SJCRH30 (cell line): Measurements from ENCODE around the gene RGL3. TPM values are rescaled to one million over a fixed set of nuclear protein-coding genes. Genes with fewer than 3 reads are reported as not detected.
"Not testable (repeated sequence)": the region's sequence is repeated elsewhere in the genome, so short reads cannot be mapped to it uniquely, and the experiment has no call there.

Source experiments
- DNase-seq, 2 experiments: peaks; one replicate each; pipeline ENCODE4 v3.0.0-alpha.2; 2015 to 2020
- H3K27ac ChIP-seq: fragments of 250-450 bp; sonication (Bioruptor Pico); 2 replicates; pipeline ENCODE4 v1.5.1; 2020; ENCODE audit warnings: mild to moderate bottlenecking, moderate library complexity
- H3K27me3 ChIP-seq: fragments of 250-450 bp; sonication (Bioruptor Pico); 2 replicates; pipeline ENCODE4 v1.5.1; 2020; ENCODE audit warnings: mild to moderate bottlenecking, moderate library complexity
- H3K36me3 ChIP-seq: fragments of 250-450 bp; sonication (Bioruptor Pico); 2 replicates; pipeline ENCODE4 v1.5.1; 2020; ENCODE audit warnings: mild to moderate bottlenecking, moderate library complexity
- H3K4me1 ChIP-seq: fragments of 250-450 bp; sonication (Bioruptor Pico); 2 replicates; pipeline ENCODE4 v1.5.1; 2020; ENCODE audit warnings: mild to moderate bottlenecking, moderate library complexity
- H3K4me3 ChIP-seq: fragments of 250-450 bp; sonication (Bioruptor Pico); 2 replicates; pipeline ENCODE4 v1.5.1; 2020; ENCODE audit warnings: mild to moderate bottlenecking, moderate library complexity
- H3K9me3 ChIP-seq: fragments of 250-450 bp; sonication (Bioruptor Pico); replicated peaks from 2 replicates; pipeline ENCODE4 v1.5.1; 2020; ENCODE audit warnings: mild to moderate bottlenecking, moderate library complexity
- total RNA-seq: library from RNA; depleted of rRNA; stranded (reverse); fragments of >200 nt; shearing (Covaris generic); gene quantifications from 2 replicates; pipeline ENCODE4 v1.2.3, GENCODE V29; 2014; rRNA removed

RGL3 gene
- total RNA-seq, 1 experiment from 2014 or later, result not detected

- Histone ChIP-seq H3K36me3 (no peaks in the 10 kb centered on the region), H3K27ac (no peak within 1 kb of the TSS), H3K27me3 (no peaks in the 10 kb centered on the region; the same call in 1 of the 2 replicates), H3K4me1 (no peaks in the 10 kb centered on the region), H3K9me3 (no peaks in the 10 kb centered on the region), H3K4me3 (no peak within 1 kb of the TSS)
- peak; percentile 60 to 63 for DNase-seq
These were observed 63.7 kb downstream of the RGL3 start, which contains the start of gene PLPPR2 for GRCh38 chr19:11355160-11356073. PLPPR2 (plus strand) TSS chr19:11355432; CDS start chr19:11357674, 2,242 bp downstream.

GRCh38 chr19:11354102-11354501 is 65.0 kb downstream of the RGL3 start:
- H3K27me3 ChIP-seq, DNase-seq, H3K36me3 ChIP-seq, H3K9me3 ChIP-seq, H3K4me3 ChIP-seq, H3K27ac ChIP-seq, H3K4me1 ChIP-seq: not testable (repeated sequence)

- no peak for DNase-seq
- Histone ChIP-seq H3K27me3 (no peaks in the 10 kb centered on the region), H3K4me1 (peaks cover 6% of the 10 kb centered on the region), H3K4me3 (no peak overlapping the region), H3K9me3 (no peaks in the 10 kb centered on the region), H3K27ac (no peak overlapping the region), H3K36me3 (no peaks in the 10 kb centered on the region)
These were observed 69.9 kb downstream of the RGL3 start for GRCh38 chr19:11349171-11349570.

GRCh38 chr19:11347546-11348039 is 71.5 kb downstream of the RGL3 start:
- H3K9me3 ChIP-seq, result no peaks in the 10 kb centered on the region
- no peak overlapping the region for H3K4me3 ChIP-seq
- H3K36me3 ChIP-seq, result no peaks in the 10 kb centered on the region
- H3K4me1 ChIP-seq, result peaks cover 8% of the 10 kb centered on the region
- no peaks in the 10 kb centered on the region for H3K27me3 ChIP-seq
- no peak overlapping the region for H3K27ac ChIP-seq
- no peak for DNase-seq

GRCh38 chr19:11346104-11346940 is 72.8 kb downstream of the RGL3 start, which contains the start of the genes CCDC159 and TMEM205:
CCDC159 (plus strand) TSS chr19:11346519; CDS start chr19:11346607, 88 bp downstream.
TMEM205 (minus strand) TSS chr19:11346268; CDS start chr19:11345619, 649 bp downstream.
- Histone ChIP-seq H3K27me3 (no peaks in the 10 kb centered on the region), H3K9me3 (no peaks in the 10 kb centered on the region), H3K4me1 (peaks cover 8% of the 10 kb centered on the region), H3K36me3 (no peaks in the 10 kb centered on the region), H3K27ac (peak within 1 kb of the TSS; percentile 39; the same call in 1 of the 2 replicates), H3K4me3 (peak within 1 kb of the TSS; percentile 68)
- peak; percentile 99 for DNase-seq

GRCh38 chr19:11345122-11345803 is 73.9 kb downstream of the RGL3 start:
- no peak for DNase-seq
- no peaks in the 10 kb centered on the region for H3K27me3 ChIP-seq
- H3K36me3 ChIP-seq, result no peaks in the 10 kb centered on the region
- no peak overlapping the region; the same call in 1 of the 2 replicates for H3K27ac ChIP-seq
- no peaks in the 10 kb centered on the region for H3K9me3 ChIP-seq
- H3K4me3 ChIP-seq, result peak overlapping the region; percentile 68
- peaks cover 8% of the 10 kb centered on the region for H3K4me1 ChIP-seq

Other genes starting within 250 kb of the RGL3 start
- gene KANK2, start 221.8 kb downstream of the RGL3 start, total RNA-seq, result 86.1 and 98.4 TPM in 2 replicates
- not detected in 2 replicates for gene ANGPTL8, start 179.7 kb downstream of the RGL3 start, total RNA-seq
- 15.2 and 18.3 TPM in 2 replicates for gene DOCK6, start 156.8 kb downstream of the RGL3 start, total RNA-seq
- gene TSPAN16, start 123.2 kb downstream of the RGL3 start, total RNA-seq, result not detected in 2 replicates
- 0.58 and 0.83 TPM in 2 replicates for gene RAB3D, start 79.7 kb downstream of the RGL3 start, total RNA-seq
- 38.8 and 39.5 TPM in 2 replicates for gene TMEM205, start 73.0 kb downstream of the RGL3 start, total RNA-seq
- not detected in 2 replicates for gene CCDC159, start 72.8 kb downstream of the RGL3 start, total RNA-seq
- gene PLPPR2, start 63.9 kb downstream of the RGL3 start, total RNA-seq, result 0.10 and 0.59 TPM in 2 replicates
- 1.2 and 2.4 TPM in 2 replicates for gene SWSAP1, start 44.6 kb downstream of the RGL3 start, total RNA-seq
- gene EPOR, start 35.0 kb downstream of the RGL3 start, total RNA-seq, result 8.4 and 9.9 TPM in 2 replicates
- gene ODAD3, start 15.8 kb upstream of the RGL3 start, total RNA-seq, result 0.18 and 0.22 TPM in 2 replicates
- 136 and 164 TPM in 2 replicates for gene PRKCSH, start 16.3 kb upstream of the RGL3 start, total RNA-seq
- not detected in 2 replicates for gene ELAVL3, start 61.7 kb upstream of the RGL3 start, total RNA-seq
- 2.8 and 3.5 TPM in 2 replicates for gene ZNF653, start 86.5 kb upstream of the RGL3 start, total RNA-seq
- gene ECSIT, start 109.8 kb upstream of the RGL3 start, total RNA-seq, result 22.3 and 22.6 TPM in 2 replicates
- gene CNN1, start 119.5 kb upstream of the RGL3 start, total RNA-seq, result 1.4 TPM in 2 replicates
- 37.3 and 38.1 TPM in 2 replicates for gene ELOF1, start 139.9 kb upstream of the RGL3 start, total RNA-seq
- gene ACP5, start 158.3 kb upstream of the RGL3 start, total RNA-seq, result 0.75 and 2.4 TPM in 2 replicates
- gene ZNF627, start 178.2 kb upstream of the RGL3 start, total RNA-seq, result 11.8 and 13.4 TPM in 2 replicates